Hippocampal formation (tissue), 2 donors: ENCODE results near the gene GALNT9.
"Not testable (repeated sequence)": the region's sequence is repeated elsewhere in the genome, so short reads cannot be mapped to it uniquely, and the experiment has no call there.

Experiments used
- DNase-seq, 2 donors: peaks; one replicate each; lab custom pipeline; 2025; lab: John Stamatoyannopoulos, UW

The GALNT9 gene

DNA sequence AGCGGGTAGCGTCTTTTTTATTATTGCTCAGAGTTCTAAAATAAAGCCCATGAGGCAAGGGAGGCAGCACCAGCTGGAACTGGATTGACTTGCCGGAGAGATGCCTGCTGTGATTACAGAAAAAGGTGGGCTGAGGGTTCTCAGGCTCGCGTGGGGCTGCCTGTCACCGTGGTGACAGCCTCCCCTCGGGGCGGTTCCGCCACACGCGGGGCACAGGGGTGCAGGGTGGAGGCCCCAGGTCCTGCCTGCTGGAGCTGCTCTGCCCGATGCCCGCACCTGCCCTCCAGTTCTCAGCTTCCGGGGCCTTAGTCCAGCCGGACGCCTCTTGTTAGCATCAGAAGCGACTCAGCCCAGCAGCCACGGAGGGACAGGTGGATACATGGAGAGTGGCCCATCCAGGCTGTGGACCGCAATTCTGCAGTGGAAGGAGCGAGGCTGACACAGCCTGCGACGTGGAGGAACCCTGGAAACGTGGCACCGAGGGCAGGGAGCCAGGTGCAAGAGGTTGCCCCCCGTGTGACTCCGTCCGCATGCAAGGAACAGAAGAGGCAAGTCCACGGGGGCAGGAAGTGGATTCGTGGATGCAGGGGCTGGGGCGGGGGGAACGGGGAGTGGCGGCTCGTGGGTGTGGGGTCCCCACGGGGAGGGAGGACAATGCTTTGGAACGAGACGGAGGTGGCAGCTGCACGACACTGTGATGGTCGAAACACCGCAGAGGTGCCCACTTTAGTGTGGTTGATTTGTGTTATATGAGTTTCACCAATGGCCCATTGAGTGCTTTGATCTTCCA lies 79.5 kb downstream of the GALNT9 start:
- DNase-seq, result no peak

GRCh38 chr12:132248453-132249167 lies 80.8 kb downstream of the GALNT9 start:
- no peak for DNase-seq

GRCh38 chr12:132247718-132248452 lies 81.5 kb downstream of the GALNT9 start:
- no peak for DNase-seq

- no peak for DNase-seq
Measured at GRCh38 chr12:132246997-132247717, 82.2 kb downstream of the GALNT9 start.

DNA sequence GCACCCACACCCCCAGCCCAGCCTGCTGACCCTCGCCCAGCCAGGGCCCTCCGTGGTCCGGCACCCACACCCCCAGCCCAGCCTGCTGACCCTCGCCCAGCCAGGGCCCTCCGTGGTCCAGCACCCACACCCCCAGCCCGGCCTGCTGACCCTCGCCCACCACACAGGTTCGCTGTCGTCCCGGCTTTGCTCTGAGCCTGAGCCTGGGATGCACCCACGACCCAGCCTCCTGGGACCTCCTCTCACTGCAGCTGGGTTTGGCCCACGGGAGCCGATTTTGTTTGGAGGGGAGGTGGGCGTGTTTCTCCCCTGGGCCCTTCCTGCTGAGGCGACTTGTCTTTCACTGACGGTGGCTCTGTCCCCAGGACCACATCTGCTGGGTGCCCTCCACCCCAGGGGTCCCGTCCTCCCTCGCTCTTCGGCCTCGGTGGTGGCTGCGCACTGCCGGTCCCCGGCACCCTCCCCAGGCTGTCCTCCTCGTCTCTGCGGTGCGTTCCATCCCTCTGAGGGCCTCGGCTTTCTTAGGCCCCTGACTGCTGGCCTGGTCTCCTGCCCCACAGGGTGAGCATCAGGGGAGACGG lies 83.8 kb downstream of the GALNT9 start:
- DNase-seq, result no peak

DNA sequence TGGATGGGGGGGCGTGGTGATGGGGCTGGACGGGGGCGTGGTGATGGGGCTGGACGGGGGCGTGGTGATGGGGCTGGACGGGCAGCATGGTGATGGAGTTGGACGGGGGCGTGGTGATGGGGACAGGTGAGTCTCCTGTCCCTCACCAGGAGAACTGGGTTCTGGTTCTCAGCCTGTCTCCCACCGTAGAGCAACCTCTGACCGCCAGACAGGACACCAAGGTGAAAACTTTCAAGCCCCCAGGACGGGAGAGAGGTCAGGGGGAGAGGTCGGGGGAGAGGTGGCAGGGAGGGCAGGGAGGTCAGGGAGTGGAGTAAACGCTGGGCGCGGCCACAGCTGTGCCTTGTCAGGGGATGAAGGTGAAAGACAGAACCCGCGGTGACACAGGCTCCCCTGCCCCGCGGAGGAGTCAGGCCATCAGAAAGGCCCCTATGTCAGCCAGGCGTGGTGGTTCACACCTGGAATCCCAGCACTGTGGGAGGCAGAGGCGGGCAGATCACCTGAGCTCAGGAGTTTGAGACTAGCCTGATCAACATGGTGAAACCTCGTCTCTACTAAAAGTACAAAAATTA lies 84.6 kb downstream of the GALNT9 start:
- DNase-seq, result no peak

- no peak for DNase-seq
Measured at GRCh38 chr12:132243596-132244310, 85.6 kb downstream of the GALNT9 start.

- DNase-seq, result not testable (repeated sequence)
Measured at GRCh38 chr12:132243171-132243570, 86.2 kb downstream of the GALNT9 start.

DNA sequence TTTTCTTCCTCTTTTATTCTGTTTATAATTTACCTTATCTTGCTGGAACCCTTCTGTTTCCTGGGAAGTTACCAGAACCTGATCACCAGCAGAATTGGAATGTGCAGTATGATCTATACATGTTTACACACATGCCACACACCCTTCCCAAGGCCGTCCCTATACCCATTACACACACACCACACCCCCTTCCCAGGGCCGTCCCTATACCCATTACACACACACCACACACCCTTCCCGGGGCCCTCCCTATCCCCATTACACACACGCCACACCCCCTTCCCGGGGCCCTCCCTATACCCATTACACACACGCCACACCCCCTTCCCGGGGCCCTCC lies 88.8 kb downstream of the GALNT9 start:
- DNase-seq, result not testable (repeated sequence)

- DNase-seq, result no peak
Measured at GRCh38 chr12:132239796-132240668, 89.4 kb downstream of the GALNT9 start.

DNA sequence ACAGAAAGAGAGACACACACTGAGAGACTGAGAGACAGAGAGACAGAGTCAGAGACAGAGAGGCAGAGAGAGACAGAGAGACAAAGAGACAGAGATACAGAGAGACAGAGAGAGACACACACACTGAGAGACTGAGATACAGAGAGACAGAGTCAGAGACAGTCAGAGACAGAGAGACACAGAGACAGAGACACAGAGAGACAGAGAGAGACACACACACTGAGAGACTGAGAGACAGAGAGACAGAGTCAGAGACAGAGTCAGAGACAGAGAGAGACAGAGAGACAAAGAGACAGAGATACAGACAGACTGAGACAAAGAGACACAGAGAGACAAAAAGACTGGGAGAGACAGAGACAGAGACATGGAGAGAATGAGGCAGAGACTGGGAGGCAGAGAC lies 90.0 kb downstream of the GALNT9 start:
- no peak for DNase-seq

DNA sequence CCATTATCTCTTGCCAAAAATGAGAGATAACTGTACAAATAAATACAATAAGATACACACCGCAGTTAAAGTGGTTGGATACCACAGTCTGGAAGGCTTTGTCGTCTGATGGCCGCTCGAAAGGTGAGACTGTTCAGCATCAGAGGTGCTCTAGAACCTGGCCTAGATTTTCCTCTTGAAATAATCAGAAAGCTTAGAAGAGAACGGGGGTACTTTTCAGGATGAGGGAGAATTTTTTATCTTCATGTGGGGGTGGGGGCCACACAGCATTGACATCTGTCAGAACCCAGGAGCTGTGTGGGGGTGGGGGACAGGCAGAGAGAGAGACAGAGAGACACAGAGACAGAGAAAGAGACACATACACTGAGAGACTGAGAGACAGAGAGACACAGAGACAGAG lies 90.5 kb downstream of the GALNT9 start:
- no peak for DNase-seq

- DNase-seq, result no peak
Measured at GRCh38 chr12:132238488-132238854, 90.9 kb downstream of the GALNT9 start.

DNA sequence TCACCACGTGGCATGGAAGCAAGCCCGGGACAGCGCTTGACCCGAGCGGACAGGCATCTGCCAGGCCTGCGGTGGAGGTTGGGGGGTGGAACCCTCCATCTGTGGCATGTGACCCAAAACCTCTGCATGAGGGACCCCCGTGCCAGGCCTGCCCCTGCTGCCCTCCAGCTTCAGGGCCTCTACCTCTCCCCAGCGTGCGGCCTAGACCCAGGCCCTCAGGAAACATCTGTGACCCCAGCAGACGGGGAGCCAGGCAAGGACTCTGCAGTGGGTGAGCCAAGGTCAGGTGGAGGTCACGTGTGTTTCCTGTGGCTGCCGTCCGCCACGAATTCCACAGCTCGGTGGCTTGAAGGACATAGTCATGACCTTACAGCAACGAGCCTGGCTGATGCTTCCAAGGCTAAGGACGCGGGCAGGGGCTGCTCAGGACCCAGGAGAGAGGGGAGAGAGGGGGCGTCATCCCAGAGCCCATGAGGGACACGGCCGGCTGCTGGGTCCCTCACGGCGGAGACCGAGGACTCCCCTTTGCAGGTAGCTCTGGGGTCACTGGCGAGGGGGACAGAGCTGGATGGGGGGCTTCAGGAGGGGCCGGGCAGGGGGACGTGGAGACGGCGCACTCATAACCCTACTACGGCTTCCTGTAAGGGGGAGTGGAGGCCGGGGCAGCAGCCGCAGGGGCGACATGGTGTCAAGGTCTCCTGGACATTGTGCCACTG lies 91.5 kb downstream of the GALNT9 start:
- no peak for DNase-seq

DNA sequence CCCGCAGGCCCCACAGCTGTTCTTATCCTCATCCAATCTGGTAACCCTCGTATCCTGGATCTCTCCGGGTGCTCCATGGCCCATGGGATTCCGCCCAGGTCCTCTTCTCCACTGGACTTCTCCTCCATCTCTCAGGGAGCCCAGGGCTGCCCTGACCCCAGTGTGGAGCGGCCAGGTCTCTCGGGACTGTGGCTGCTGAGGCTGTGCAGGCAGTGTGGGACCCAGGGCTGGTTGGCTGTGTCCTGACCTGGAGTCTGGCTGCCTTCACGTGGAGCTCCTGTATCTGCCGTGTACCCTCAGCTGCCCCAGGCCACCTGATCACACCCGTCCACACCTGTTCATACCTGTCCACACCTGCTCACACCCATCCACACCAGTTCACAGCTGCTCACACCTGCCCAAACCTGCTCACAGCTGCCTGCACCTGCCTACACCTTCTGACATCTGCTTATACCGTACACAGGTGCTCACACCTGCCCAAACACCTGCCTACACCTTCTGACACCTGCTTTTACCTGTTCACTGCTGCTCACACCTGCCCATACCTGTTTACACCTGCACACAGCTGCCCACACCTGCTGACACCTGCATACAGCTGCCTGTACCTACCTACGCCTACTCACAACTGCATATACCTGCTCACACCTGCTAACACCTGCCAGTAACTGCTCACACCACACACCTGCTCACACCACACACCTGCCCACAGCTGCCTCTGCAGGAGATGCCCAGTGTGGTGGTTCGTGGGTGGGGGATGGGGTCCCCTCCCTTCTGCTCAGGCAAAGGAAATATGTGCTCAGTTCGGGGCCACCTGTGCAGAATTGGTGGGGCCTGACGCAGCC lies 92.2 kb downstream of the GALNT9 start:
- DNase-seq, result no peak

- DNase-seq, result no peak
Measured at GRCh38 chr12:132236129-132236929, 93.1 kb downstream of the GALNT9 start.

GRCh38 chr12:132235116-132235820 lies 94.1 kb downstream of the GALNT9 start:
- no peak for DNase-seq
